Measurements from ENCODE around the gene SLC30A1. TPM values are rescaled to one million over a fixed set of nuclear protein-coding genes. Genes with fewer than 3 reads are reported as not detected.

The SLC30A1 gene
- total and polyA plus RNA-seq, 9 donors = 7.4 to 23.4 (median 18.9) TPM

DNA sequence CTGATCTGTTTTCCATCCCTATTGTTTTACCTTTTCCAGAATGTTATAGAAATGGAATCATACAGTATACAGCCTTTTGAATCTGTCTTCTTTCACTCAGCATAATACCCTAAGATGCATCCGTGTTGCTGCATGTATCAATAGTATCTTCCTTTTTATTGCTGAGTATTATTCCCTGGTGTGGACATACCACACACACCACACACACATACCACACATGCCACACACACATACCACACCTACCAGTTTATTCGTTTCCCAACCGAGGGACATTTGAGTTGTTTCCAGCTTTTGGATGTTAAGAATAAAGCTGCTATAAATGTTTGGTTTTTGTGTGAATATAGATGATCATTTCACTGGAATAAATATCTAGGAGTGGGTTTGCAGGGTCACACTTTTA lies 22.2 kb upstream of the SLC30A1 start:
- Histone ChIP-seq H3K27me3 (no peaks in the 10 kb centered on the region), H3K27ac (no peak overlapping the region), H3K9me3 (no peaks in the 10 kb centered on the region), H3K4me3 (no peak overlapping the region), H3K36me3 (no peaks in the 10 kb centered on the region), H3K4me1 (ENCODE audit: insufficient read depth) (no peaks in the 10 kb centered on the region)
- 73 to 78% (median 75%) methylated on average over 3 of the region's 3 CpGs for WGBS, 3 donors
- intact Hi-C loops (cut with DNase I) = no loop called here
- TF ChIP-seq, protein P1, sequence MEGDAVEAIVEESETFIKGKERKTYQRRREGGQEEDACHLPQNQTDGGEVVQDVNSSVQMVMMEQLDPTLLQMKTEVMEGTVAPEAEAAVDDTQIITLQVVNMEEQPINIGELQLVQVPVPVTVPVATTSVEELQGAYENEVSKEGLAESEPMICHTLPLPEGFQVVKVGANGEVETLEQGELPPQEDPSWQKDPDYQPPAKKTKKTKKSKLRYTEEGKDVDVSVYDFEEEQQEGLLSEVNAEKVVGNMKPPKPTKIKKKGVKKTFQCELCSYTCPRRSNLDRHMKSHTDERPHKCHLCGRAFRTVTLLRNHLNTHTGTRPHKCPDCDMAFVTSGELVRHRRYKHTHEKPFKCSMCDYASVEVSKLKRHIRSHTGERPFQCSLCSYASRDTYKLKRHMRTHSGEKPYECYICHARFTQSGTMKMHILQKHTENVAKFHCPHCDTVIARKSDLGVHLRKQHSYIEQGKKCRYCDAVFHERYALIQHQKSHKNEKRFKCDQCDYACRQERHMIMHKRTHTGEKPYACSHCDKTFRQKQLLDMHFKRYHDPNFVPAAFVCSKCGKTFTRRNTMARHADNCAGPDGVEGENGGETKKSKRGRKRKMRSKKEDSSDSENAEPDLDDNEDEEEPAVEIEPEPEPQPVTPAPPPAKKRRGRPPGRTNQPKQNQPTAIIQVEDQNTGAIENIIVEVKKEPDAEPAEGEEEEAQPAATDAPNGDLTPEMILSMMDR (IDR thresholded peaks at IDR 0.05) = no peak
- TF ChIP-seq EP300 (IDR thresholded peaks at IDR 0.05) (no peak), POLR2A (IDR thresholded peaks at IDR 0.05) (no peak)
- DNase-seq = no peak

DNA sequence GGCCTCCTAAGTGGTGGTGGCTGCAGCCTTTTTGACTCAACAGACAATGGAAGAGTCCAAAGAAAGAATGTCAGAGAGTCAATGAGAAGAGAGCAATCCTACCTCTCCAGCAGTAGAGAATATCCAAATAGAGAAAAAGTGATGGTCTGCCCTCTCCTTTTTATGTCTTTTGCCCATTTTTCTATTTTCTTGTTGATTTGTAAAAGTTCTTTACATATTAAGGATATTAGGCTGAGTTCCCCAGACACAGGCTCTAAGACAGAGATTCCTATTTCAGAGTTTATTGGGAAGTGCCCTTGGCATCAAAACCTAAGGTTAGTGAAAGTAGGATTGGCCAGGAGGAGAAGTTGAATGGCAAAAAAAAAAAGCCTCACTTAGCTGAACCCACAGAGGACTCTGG lies 20.3 kb upstream of the SLC30A1 start:
- no peak overlapping the region for H3K4me3 ChIP-seq
- no peaks in the 10 kb centered on the region for H3K9me3 ChIP-seq
- TF ChIP-seq POLR2A (IDR thresholded peaks at IDR 0.05) (no peak), EP300 (IDR thresholded peaks at IDR 0.05) (no peak)
- TF ChIP-seq, protein P1 (IDR thresholded peaks at IDR 0.05) = no peak
- no peak overlapping the region for H3K27ac ChIP-seq
- intact Hi-C loops (cut with DNase I) = no loop called here
- no peaks in the 10 kb centered on the region for H3K27me3 ChIP-seq
- DNase-seq = no peak
- no peaks in the 10 kb centered on the region for H3K4me1 ChIP-seq (ENCODE audit: insufficient read depth)
- H3K36me3 ChIP-seq = no peaks in the 10 kb centered on the region

DNA sequence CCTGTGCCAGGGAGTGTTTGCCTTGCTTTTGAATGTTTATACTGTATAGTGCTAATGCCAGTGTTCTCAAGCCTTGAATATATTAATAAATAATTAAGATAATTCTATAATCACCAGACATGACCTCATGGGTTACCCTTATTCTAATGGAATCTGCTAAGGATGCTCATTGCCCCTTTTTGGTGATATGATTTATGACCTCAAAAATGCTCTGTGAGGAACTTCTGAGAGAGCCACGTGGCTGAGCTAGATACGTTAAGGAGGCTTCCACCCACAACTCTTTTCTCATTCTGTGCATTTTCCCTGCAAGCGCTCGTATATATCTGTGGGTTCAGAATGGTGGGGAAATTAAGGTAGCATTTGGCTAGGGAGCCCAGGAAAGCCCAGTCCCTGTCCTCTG lies 19.6 kb upstream of the SLC30A1 start:
- 76 to 88% (median 83%) methylated on average over 4 of the region's 4 CpGs for WGBS, 3 donors
- no peak for DNase-seq
- TF ChIP-seq, protein P1 (IDR thresholded peaks at IDR 0.05) = no peak
- no peak for TF ChIP-seq EP300 (IDR thresholded peaks at IDR 0.05)
- no peak for TF ChIP-seq POLR2A (IDR thresholded peaks at IDR 0.05)
- H3K4me3 ChIP-seq = no peak overlapping the region
- H3K27ac ChIP-seq = no peak overlapping the region
- no peaks in the 10 kb centered on the region for H3K9me3 ChIP-seq
- intact Hi-C loops (cut with DNase I) = no loop called here
- no peaks in the 10 kb centered on the region for H3K27me3 ChIP-seq
- H3K4me1 ChIP-seq (ENCODE audit: insufficient read depth) = no peaks in the 10 kb centered on the region
- no peaks in the 10 kb centered on the region for H3K36me3 ChIP-seq

GRCh38 chr1:211596418-211597181 lies 17.6 kb upstream of the SLC30A1 start:
- no peak overlapping the region for H3K27ac ChIP-seq
- H3K36me3 ChIP-seq = no peaks in the 10 kb centered on the region
- H3K27me3 ChIP-seq = no peaks in the 10 kb centered on the region
- peaks cover 3% of the 10 kb centered on the region for H3K4me1 ChIP-seq (ENCODE audit: insufficient read depth)
- intact Hi-C loops (cut with DNase I) = no loop called here
- H3K4me3 ChIP-seq = no peak overlapping the region
- no peaks in the 10 kb centered on the region for H3K9me3 ChIP-seq
- TF ChIP-seq EP300 (IDR thresholded peaks at IDR 0.05) = no peak
- TF ChIP-seq POLR2A (IDR thresholded peaks at IDR 0.05) = no peak
- TF ChIP-seq, protein P1 (IDR thresholded peaks at IDR 0.05) = no peak
- 77 to 89% (median 78%) methylated on average over 6 of the region's 6 CpGs for WGBS, 3 donors
- DNase-seq = no peak

Data from ovary (tissue), 9 donors.